Stimulated activated CD4-positive, alpha-beta T cell treated with anti-CD3 and anti-CD28 coated beads, Interleukin-12 subunit alpha, Interleukin-12 subunit beta, amount 100 ng/mL, for 48 hours (primary cell): ENCODE measurements around the gene IRF5.
"Not testable (repeated sequence)": the region's sequence is repeated elsewhere in the genome, so short reads cannot be mapped to it uniquely, and the experiment has no call there.

Experiments used
- DNase-seq, 3 donors: peaks; one replicate each; pipeline ENCODE4 v3.0.0-alpha.2; 2020; ENCODE audit warnings: low read depth in 2 of 3, low spot score in 1 of 3

Gene IRF5

DNA sequence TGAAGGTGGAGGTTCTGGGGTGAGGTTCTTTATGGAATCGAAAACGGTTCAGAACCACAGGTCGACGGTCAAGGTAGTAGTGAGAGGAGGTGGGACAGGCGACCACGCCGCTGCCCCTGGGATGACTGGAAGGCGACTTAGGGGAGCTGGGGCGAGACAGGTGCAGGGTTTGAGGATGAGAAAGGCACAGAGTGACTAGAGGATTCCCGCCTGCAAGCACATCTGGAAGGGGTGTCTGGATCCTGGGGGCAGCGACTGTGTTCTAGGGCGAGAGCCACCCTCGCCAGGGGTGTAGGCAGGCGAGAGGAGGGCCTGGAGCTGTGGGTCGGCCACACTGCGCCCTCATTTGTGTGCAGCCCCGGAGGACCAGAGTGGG, 468 bp upstream of the IRF5 start:
- no peak for DNase-seq

GRCh38 chr7:128938544-128939074, 882 bp downstream of the IRF5 start:
- peak in 1 of 3 donors; percentile 16 for DNase-seq

DNA sequence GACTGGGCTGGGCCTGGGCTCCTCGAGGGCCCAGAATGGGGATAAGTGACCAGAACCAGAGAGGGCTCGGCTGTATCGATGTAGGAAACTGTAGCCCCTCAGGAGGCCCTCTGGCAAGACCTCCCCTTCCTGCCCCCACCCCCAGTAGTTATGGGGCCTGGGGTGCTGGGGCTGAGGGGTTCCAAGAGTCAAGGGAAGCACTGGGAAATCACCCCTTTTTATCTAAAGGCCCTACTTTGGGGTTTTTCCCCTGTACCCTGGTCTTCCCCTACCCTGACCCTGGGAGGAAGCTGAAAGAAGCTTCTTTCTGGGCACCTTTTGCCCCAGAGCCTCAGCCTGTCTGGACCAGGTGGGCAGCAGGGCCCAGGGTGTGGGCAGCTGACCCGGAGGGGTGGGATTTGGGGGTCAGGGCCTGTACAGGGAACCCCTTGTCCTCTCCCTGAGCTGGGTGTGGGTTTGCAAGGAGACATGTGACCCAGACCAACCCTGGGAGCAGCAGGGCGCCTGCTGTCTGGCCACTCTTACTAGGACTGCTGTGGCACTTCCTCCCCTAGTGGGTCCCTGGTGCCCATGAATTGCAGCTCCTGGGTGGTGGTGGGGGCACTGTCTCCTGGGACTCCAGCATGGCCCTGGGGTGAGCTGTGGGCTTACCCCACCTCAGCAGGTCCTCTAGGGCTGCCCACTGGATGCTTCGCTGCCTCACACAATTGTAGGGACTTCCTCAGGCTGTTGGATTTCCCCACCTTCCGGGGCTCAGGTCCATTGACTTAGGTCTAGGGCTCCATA, 1.5 kb downstream of the IRF5 start:
- no peak for DNase-seq

GRCh38 chr7:128939861-128940410, 2.2 kb downstream of the IRF5 start:
- no peak for DNase-seq

DNA sequence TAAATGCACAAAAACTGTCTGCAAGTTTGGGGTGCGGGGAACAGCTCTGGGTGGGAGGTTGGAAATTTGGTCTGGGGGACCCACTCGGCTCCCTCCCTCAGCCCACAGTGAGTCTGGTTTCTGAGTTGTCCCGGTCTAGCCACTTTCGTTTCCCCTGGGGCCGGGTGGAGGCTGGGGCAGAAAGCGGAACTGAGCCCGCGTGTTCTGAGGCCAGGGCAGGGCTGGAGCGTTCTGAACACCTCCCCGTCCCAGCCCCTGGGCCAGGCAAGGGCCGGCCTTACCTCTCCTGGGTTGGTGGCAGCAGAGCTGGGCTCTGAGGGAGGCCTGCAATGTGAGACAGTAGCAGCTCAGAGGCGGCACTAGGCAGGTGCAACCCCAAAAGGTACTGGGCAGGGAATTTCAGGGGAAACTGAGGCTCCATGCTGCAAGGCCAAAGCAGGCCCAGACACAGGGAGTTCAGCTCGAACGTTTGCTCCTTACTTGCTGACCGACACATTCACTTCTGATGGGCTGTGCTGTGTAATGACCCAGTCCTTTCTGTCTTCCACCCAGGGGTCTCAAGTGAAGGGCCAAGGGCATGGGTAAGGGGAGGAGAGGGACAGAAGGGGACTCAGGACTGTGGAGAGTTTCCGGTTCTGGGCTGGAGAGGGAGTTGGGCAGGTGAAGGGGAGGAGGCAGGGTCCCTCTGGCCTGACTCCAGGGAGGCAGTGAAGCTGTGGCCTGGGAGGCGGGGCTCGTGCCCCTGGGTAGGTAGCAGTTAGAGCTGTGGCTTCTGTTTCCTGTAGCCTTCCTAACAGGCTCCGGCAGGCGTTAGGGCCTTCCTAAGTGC, 3.0 kb downstream of the IRF5 start:
- no peak for DNase-seq

GRCh38 chr7:128941323-128941890, 3.7 kb downstream of the IRF5 start:
- DNase-seq = no peak

DNA sequence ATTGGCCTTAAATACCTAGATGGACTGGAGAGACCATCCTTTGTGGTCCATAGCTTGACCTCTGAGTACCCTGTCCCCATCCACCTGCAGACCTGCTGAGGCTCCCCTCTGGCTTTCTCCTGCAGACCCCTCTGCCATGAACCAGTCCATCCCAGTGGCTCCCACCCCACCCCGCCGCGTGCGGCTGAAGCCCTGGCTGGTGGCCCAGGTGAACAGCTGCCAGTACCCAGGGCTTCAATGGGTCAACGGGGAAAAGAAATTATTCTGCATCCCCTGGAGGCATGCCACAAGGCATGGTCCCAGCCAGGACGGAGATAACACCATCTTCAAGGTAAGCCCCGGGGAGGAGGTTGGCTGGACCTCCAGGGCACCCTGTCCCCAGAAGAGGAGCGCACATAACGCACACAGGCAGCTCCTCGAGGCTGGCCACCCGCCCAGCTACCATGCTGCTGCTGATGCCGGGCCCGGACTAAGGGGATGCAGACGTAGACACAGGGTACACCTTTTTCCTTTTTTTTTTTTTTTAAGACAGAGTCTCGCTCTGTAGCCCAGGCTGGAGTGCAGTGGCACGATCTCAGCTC, 4.3 kb downstream of the IRF5 start:
- DNase-seq = no peak

GRCh38 chr7:128943251-128943650, 5.5 kb downstream of the IRF5 start:
- DNase-seq = not testable (repeated sequence)

DNA sequence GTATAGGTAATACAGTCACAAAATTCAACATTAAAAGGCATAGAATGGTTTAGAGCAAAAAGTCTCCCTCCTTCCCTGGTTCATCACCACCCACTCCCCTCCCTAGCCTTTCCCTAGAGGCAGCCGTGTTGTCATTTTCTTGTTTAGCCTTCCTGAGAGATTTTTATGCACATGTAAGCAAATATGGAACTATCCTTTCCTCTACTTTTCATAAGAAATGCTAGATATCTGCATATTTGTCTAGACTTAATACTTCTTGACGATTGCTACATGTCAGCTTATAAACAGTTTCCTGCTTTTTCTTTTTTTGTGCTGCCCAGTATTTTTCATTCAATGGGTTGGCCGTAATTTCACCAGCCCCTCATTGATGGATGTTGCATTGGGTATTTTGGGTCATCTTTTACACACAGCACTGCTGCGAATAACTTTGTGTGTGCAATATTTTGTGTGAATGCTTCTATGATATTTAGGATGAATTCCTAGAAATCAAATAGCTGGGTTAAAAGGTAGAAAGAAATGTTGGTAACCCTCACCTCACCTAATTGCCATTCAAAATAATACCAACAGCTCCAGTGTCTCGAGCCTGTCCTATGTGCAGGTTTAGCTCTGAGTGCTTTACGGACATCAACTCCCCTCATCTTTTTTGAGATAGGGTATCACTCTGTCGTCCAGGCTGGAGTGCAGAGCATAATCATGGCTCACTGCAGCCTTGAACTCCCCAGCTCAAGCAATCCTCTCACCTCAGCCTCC, 6.9 kb downstream of the IRF5 start:
- DNase-seq = no peak

DNA sequence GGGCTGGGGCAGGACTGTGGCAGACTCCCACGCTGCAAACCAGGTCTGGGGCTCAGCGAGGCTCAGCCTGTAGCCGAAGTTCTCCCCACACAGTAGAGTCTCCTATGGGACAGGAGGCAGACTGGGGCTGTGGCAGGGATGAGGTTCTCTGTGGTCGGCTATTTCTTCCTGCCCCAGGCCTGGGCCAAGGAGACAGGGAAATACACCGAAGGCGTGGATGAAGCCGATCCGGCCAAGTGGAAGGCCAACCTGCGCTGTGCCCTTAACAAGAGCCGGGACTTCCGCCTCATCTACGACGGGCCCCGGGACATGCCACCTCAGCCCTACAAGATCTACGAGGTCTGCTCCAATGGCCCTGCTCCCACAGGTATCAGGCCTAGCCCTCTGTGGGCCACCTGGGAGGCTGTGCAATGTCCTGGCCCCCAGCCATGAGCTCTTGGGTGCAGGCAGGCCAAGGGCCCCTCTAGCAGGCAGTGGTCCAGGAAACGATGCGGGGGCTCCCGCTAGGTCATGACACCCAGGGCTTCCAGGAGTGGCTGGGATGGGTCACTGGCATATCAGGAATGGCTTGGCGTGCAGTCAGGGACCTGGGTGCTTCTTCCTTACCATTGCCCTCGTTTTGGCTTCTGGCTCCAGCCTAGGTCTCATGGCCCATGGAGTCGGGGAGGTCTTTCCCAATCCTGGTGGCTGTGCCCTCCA, 8.1 kb downstream of the IRF5 start:
- DNase-seq = no peak

- DNase-seq = no peak
Observed at GRCh38 chr7:128946936-128947830, 9.5 kb downstream of the IRF5 start.

DNA sequence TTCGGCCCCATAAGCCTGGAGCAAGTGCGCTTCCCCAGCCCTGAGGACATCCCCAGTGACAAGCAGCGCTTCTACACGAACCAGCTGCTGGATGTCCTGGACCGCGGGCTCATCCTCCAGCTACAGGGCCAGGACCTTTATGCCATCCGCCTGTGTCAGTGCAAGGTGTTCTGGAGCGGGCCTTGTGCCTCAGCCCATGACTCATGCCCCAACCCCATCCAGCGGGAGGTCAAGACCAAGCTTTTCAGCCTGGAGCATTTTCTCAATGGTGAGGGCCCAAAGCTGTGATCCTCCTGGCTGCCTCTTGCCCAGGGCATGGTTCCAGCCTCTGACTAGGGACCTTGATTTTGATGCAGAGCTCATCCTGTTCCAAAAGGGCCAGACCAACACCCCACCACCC, 10.1 kb downstream of the IRF5 start:
- no peak for DNase-seq

DNA sequence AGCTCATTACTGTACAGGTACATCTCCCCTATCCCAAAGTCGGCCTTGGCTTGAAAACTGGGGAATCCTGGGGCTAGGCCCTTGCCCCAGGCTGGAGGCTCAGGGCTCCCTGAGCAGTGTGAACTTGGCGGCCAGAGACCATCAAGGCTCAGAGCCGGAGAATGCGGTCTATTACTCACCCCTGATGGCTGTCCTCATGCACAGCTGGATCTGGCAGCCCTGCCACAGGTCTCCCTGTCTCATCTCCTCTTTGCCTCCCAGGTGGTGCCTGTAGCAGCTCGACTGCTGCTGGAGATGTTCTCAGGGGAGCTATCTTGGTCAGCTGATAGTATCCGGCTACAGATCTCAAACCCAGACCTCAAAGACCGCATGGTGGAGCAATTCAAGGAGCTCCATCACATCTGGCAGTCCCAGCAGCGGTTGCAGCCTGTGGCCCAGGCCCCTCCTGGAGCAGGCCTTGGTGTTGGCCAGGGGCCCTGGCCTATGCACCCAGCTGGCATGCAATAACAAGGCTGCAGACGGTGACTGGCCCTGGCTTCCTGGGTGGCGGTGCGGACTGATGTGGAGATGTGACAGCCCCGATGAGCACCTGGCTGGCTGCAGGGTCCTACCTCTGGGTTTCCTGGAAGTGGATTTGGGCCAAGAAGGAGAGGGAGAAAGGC, 10.7 kb downstream of the IRF5 start:
- no peak for DNase-seq

- no peak for DNase-seq
Observed at GRCh38 chr7:128948976-128949760, 11.4 kb downstream of the IRF5 start.

DNA sequence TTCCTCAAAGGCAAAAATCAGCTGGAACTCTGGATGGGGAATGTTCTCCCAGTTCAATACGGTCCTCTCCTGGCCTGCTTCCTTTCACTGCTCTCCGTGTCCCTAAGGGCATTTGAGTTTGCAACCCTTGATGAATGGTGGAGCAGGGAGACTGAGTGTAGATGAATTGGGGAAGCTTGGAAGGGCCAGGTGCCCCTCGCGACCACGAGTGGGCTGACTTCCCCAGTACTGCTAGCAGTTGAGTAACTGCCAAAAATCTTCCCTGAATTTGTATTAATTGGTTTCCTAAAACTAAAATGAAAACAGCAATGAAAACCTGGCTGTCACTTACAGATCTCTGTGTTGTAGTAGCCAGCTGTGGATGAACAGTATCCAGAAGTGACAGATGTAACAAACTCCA, 13.6 kb downstream of the IRF5 start:
- DNase-seq = no peak

DNA sequence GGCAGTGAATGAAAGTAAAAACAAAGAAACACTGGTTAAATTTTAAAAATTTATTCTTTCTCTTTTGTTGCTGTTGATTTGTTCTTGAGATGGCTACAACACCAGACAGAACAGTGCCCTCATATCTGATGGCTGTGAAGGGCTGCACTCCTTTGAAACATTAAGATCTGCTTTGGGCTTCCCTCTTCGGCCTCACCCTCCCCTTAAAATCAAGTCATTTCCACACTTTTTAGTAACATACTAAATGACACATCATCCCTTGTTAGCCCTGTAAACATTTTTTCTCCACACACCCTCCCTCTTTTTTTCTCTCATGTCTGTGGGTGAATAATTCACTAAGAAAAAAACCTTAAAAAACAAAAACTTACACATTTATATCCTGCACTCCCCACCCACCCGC, 16.4 kb downstream of the IRF5 start:
- no peak for DNase-seq
